GM04503 (cell line): ENCODE results near the gene IL12B.
A peak's percentile ranks its signal among the peaks of the same experiment; 100 is the strongest.
"Not testable (repeated sequence)": the region's sequence is repeated elsewhere in the genome, so short reads cannot be mapped to it uniquely, and the experiment has no call there.

ENCODE experiments used
- DNase-seq: peaks from one replicate; pipeline ENCODE4 v3.0.0-alpha.2; 2012; ENCODE audit warnings: low read depth

The IL12B gene

DNA sequence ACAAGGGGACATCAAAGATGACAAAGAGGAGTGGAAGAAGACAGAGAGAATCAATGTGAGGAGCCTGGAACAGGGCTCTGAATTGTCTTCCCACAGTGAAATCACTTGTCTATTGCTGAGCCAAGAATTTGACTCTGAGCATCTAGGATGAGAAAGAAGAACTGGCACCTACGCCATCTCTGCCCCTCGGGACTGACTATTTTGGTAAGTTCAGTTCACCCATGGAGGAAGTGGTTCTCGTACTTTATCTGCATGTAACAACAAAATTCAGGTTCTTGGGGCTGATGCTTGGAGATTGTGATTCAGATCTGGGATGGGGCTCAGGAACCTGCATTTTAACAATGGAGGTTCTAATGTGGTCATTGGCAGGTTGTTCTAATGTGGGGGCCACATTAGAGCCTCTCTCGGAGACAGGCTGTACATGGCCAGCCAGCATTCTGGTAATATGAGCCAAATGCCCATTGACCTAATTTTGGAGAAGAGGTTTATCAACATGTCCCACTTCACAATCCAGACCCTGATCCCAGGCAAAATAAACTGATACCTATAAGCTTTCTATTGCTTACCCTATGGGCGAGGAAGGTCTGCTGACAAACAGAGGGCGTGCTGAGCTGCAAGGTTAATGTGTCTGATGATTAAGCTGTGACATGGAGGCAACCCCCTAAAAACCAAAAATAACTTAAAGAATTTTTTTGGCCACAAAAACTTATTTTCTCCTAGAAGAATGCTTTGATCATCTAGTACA lies 2.7 kb upstream of the IL12B start:
- no peak for DNase-seq

DNA sequence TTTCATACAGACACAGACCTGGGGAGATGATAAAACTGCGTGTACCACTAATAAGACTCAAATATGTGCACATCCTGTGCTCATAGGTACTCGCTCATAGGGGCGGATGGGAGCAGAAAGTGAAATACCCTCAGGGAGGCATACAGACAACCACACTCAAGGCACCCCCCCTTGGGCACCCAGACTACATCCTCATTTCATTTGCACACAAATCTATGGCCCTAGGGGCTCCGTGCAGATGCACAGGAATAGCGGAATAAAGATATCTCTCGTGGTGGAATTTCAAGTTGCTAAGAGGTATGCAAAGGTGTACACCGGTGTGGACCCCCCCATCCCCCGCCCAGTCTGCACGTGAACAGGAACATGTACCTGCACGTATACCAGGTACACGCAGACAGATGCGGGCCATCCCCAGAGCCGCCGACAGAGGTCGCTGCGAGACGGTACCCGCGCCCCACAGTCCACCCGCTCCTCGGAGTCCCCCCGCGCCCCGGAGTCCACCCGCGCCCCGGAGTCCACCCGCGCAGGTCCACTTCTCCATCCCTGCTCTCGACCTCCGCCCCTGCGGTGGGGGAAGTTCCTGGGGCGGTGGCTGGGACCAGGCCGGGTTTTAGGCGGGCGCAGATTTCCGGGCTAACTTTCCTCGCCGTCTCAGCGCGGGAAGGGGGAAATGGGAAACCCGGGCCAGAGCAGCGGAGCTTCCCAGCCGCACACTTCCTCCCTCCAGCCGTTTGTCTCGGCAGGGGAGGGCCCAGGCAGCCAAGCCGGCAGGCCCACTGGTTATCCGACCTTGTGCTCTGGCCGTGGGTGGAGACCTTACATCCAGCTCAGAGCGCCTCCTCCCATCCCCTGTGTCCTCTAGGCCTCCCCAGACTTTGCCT lies 1.0 kb upstream of the IL12B start:
- no peak for DNase-seq

DNA sequence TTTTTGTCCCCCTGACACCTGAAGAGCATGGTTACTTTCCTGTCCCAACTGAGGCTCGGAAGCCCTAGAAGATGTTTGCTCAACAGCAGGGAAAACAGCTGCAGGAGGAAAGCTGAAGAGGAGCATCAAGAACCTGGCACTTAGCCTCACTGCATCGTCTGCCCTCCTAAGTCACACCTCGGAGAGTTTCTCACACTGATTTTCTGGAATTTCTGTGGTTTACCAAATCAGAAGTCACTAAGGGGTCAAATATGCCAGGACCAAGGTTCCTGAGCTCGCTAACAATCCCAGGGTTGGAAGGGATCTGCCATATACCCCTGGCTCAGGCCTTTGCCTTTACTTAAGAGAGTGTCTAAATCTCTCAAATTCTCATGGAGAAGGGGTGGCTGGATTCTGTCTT lies 5.3 kb downstream of the IL12B start:
- no peak for DNase-seq

DNA sequence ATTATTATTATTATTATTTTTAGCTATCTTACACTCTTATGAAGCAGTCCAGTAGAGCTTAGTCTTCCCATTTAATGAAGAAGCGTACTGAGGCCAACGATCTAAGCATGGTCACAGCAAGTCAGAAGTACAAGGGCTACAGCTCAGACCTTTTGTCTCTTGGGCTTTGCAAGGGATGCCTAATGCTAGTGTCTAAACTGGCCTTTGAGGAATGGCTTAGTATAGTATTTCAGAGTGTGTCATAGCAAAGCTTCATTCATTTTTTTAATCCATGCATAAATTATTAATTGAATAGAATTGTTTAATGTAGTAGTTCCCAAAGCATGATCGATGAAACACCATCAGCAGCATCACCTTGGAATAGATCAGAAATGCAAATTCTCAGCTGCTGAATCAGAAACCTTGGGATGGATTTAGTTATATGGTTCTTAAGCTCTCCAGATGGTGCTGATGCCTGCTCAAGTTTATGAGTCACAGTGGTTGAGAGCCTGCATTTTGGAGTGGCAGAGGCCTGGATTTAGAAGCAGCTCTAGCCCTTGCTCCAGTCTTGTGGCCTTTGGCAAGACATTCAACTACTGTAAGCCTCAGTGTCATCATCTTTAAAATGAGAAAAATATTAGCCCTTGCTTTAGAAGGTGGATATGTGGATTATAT lies 6.1 kb downstream of the IL12B start:
- DNase-seq, result peak; percentile 81

DNA sequence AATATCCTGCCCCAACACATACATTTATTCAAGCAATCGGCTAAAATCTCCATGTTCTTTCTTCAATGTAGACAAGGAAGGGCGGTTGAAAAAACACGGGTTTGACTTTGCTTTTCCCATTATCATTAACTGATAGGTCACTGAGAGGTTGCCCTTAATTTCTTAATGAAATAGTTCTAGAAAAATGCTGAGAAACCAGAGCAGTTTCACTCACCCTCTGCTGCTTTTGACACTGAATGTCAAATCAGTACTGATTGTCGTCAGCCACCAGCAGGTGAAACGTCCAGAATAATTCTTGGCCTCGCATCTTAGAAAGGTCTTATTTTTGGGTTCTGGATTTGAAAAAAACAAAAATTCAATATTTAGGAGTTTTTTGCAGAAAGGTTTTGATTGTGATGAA lies 8.1 kb downstream of the IL12B start:
- DNase-seq, result no peak

DNA sequence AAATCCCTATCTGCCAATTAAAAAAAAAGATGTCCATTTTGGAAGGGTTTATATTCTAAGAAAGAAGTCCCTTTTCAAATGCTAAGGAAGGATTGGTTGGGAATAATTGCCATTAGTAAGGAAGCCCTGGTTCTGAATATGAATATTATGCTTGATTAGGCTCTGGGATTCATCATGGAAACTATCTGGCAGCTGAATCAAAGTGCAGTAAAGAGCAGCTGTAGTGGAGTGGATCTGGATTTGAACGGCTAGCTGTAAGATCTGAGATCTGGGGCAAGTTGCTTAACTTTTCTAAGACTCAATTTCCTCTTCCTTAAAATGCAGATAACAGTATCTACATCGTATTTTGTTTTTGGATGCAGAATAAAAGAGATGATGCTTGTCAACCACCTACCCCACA lies 10.5 kb downstream of the IL12B start:
- DNase-seq, result no peak

DNA sequence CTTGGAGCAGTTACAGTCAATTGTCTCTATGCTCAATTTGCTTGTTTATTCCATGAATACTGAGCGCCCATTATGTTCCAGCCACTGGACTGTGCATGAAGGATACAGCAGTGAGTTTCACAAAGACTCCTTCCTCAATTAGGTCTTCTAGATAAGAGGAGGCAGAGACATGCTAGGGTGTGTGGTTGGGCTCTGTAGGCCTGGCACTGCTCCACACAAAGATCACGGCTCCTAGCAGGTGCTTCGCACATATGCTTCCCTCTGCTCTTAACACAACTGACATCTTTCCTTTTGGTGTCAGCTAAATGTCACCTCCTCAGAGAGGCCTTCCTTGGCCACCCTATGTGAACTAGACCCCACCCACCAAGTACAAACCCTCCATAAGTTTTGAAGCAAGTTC lies 10.9 kb downstream of the IL12B start:
- DNase-seq, result no peak

DNA sequence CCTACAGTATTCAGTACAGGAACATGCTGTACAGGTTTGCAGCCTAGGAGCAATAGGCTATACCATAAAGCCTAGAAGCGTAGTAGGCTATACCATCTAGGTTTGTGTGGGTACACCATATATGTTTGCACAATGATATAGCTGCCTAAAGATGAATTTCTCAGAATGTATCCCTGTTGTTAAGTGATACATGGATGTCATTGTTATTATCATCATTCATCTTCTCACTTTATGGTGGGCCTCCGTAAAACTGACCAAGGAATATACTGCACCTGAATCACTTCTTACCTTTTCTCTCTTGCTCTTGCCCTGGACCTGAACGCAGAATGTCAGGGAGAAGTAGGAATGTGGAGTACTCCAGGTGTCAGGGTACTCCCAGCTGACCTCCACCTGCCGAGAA lies 11.8 kb downstream of the IL12B start:
- no peak for DNase-seq

DNA sequence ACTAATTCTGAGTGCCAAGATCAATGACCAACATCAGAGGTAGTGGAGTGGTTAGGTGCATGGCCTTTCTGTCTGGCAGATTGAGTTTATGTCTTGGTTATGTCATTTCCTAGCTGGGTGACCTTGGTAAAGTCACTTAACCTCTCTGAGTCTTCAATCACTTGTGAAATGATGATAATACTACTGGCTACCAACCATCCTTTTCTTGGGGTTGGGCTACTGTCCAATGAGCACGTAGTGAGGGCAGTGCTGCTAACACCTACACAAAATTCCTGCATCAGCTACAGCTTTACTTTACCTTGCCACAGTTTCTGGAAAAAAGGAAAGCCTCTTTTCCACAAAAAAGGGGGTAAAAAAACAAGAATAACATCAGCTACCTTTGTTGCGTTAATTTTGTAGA lies 12.4 kb downstream of the IL12B start:
- no peak for DNase-seq

DNA sequence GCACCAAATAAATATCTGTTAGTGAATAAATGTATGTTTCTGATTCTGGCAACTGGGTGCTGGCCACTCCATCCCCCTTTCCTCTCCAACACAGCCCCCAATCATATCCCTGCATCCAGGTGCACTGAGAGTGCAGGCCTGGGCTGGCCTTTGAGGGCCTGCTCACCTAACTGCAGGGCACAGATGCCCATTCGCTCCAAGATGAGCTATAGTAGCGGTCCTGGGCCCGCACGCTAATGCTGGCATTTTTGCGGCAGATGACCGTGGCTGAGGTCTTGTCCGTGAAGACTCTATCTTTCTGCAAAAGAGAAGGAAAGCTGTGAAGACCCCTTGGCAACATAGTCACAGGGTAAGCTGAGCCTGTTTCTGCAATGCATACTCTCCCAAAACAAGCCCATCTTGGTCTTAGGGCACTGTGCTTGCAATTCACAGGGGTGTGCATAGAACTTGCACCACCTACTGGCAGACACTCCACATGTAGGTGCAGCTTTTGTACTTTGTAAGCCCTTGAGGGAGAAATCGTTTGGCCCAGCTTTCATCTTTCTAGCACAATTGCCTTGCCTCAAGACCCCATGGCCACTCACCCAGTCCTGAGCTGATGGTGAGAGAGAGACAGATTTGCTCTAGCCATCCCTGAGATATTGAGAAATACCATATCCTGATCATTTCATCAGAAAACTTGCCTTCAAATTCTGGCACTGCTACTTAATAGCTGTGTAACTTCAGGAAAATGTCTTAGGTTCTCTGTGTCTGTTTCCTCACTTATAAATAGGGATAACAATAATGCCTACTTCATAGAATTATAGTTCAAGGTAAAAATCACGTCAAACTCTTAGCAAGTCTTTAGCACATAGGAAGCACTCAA lies 13.5 kb downstream of the IL12B start:
- no peak for DNase-seq

DNA sequence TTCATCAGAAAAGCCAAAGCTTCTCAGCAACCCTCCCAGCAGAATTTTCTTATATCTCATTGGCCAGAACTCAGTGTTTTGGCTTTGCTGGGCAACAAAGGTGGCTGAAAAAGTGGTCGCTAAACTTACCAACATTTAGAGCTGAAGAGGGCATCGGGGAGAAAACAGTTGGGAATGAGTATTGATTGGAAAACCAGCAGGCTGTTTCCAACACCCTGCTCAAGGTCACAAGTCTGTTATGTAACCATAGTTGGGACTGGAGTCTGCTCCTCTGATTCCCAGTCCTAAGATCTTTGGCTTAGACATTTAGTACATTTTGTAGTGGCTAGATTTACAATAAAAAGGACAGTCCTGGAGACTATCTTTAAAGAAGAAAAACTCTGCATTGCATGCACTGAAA lies 17.1 kb downstream of the IL12B start:
- DNase-seq, result no peak

DNA sequence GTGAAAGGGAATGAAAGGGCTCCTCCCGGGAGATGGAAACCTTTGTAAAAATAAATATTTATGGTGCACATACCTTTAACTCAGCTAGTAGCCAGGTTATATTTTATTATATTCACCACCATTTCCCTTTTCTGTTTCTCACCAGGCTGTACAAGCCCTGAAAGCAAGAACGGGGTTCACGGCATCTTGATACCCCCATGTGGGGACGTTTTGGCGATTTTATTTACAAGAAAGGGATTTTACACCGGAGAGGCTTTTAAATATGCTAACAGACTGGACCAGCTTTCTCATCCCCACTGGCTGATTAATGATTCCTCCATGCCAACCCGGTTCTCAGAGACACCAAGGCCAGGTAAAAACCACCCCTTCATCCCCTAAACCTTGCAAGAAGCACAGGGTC lies 19.2 kb downstream of the IL12B start:
- no peak for DNase-seq

DNA sequence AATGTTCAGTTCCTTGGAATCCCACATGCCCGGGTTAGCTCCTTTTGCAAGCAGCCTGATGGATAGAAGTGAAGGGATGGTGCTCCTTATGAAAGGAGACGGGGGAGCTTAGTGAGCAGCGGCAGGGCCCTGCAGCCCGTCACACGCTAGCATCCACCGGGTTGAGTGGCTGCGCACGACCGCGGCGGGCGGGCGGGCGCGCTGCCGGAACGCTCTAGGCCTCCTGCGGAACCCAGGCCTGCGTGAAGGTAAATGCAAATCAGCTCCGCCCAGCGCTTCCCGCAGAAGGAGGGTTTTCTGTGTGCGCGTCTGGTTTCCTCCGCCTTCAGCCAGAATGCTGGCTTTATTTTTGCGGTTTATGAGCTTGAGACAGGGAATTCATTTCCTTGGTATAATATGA lies 19.8 kb downstream of the IL12B start:
- DNase-seq, result no peak

DNA sequence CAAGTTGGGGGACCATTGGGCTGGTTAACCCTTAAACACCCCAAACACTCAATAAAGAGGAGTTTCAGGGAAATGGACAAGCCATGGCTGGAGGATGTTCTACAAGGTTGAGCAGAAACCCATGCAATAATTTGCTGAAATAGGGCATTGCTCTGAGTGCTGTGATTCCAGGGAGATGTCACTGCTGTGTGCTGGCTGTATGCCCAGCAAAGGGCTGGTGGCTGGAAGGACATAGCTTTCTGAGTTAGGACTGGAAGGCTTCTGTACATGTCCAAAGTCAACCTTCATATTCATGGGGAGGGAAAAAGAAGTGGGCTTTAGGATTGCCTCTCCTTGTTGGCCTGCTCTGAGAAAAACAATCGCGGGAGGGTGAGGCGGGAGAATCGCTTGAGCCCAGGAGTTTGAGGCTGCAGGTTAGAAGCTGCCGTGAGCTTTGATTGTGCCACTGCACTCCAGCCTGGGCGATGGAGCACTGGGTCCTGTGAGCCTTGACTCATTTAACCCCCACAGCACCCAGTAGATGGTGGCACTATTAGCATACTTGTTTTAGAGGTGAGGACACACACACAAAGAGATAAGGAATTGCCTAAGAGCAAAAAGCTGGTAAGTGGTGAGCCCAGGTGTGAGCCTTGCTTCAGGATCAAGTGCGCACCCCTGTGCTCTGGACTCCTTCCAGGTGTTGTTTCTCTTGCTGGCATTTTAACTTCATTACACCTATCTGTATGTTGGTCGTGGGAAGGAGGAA lies 20.4 kb downstream of the IL12B start:
- DNase-seq, result no peak

DNA sequence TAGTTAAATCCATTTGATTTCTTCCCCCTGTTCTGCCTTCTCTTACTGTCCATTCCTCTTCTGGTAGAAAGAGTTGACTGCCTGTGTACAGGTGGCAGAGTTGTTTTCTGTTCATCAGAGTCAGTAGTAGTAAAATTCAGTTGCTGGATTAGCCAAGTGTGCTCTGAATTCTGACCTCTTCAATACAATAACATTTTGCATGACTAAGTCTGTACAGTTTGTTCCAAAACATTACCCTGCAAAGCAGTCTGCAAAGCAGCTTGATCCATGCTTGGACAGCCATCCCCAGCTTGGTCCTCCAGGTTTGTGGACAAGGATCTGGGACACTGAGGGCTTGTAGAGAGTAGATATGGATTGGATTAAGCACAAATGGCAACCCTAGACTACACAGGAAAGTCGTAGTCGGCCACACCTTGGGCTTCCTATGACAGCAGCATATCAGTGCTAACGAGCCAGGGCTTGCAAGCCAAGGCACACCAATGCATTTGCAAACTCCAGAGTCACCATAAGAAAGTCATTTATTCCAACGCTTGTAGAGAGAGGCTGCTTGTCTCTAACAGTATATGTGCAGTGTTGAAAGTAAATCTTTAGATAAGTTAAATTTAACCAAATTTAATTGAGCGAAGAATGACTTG lies 25.2 kb downstream of the IL12B start:
- no peak for DNase-seq

DNA sequence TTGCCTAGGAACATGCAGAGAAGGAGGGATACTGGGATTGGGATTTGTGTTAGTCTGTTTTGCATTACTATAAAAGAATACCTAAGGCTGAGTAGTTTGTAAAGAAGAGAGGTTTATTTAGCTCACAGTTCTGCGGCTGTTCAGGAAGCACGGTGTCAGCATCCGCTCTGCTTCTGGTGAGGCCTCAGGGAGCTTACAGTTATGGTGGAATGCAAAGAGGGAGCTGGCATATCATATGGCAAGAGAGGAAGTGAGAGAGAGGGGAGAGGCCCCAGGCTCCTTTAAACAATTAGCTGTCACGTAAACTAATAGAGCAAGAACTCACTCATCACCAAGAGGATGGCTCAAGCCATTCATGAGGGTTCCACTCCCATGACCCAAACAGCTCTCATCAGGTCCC lies 27.0 kb downstream of the IL12B start:
- DNase-seq, result no peak

DNA sequence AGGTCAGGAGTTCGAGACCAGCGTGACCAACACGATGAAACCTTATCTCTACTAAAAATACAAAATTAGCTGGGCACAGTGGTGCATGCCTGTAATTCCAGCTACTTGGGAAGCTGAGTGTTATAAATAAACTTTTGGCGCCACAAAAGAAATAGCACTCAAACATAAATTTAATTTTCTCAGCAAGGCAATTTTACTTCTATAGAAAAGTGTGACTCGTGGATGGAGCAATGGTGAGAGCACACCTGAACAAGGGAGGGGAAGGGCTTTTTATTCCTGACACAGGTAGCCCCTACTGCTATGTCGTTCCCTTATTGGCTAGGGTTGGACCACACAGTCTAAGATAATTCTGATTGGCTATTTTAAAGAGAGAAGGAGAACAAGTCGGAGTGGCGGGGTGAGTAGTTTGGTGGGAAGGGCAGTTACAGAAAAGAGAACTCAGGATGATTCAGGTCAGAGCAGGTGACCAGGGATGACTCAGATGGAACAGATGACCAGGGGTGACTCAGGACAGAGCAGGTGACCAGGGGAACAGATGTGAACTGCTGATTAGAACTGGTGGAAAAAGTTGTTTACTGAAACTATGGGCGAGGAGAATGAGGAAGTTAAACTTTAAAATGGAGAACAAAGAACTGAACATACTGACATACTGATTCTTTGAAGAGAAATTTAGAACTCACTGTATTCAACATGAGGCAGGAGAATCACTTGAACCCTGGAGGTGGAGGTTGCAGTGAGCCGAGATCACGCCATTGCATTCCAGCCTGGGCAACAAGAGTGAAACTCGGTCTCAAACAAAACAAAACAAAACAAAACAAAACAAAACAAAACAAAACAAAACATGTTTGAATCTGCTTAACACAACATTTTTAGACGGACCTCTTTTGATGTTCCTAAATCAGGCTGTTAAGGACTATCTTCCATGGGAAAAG lies 28.1 kb downstream of the IL12B start:
- not testable (repeated sequence) for DNase-seq

DNA sequence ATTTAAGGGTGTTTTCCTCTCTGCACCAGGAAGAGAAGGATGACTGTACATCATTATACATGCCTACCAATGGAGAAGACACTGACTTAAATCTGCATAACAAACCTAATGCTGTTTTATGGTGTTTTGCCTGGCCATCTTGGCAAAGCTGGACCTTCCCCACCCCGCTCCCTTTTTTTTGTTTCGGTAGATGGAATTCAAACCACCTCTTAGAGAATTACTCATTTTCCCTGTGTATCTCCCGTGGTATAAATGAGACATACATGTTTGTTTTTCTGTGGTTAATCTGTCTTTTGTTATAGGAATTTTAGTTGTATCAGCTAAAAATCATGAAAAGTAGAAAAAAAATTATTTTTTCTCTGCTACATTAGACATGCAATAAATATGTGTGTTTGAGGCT lies 28.8 kb downstream of the IL12B start:
- DNase-seq, result no peak

DNA sequence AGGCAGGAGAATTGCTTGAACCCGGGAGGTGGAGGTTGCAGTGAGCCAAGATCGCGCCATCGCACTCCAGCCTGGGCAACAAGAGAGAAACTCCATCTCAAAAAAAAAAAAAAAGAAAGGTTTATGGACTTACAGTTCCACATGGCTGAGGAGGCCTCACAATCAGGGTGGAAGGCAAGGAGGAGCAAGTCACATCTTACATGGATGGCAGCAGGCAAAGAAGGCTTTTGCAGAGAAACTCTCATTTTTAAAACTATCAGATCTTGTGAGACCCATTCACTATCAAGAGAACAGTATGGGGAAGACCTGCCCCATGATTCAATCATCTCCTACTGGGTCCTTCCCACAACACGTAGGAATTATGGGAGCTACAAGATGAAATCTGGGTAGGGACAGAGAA lies 33.0 kb downstream of the IL12B start:
- DNase-seq, result not testable (repeated sequence)

DNA sequence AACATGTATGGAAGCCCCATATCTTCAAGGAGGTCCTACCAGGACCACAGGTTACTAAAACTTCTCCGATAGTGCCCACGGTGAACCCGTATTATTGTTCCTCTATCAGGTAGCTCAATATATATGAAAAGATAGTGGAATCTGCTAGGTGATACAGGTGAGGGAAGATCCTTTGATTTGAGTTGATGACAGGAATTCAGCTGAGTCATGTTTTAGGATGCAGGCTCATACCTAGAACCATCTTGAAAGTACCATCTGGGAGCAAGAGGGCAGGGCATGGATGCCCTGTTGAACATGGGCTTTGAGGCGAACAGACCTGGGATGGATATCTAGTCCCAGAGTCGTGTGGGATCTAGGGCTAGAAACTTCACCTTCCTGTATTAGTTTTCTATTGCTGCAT lies 35.4 kb downstream of the IL12B start:
- no peak for DNase-seq
